ENCODE data around the gene AK1. TPM values are rescaled to one million over a fixed set of nuclear protein-coding genes. Genes with fewer than 3 reads are reported as not detected.
A peak's percentile ranks its signal among the peaks of the same experiment; 100 is the strongest.

The AK1 gene
- total and polyA plus RNA-seq, 2 experiments from 2014 or later = 16.2 to 35.5 TPM

- Histone ChIP-seq H3K79me2 (replicated peaks; ENCODE audit: insufficient read depth) (no peaks in the 10 kb centered on the region), H3F3A (replicated peaks; ENCODE audit: low read depth) (no peaks in the 10 kb centered on the region), H3K9me2 (ENCODE audit: insufficient read depth) (no peaks in the 10 kb centered on the region), H3K4me3 (no peak overlapping the region), H3K36me3 (ENCODE audit: insufficient read depth) (no peaks in the 10 kb centered on the region), H3K27ac (ENCODE audit: low read depth) (no peak overlapping the region), H3K4me2 (no peak overlapping the region), H4K20me1 (replicated peaks; ENCODE audit: insufficient read depth) (no peaks in the 10 kb centered on the region), H3K4me1 (ENCODE audit: insufficient read depth) (peaks cover 4% of the 10 kb centered on the region; the same call in 1 of the 2 replicates), H3K27me3 (ENCODE audit: insufficient read depth) (no peaks in the 10 kb centered on the region), H2AFZ (peak overlapping the region; percentile 90)
- Mint-ChIP-seq H3K27ac (no peak overlapping the region), H3K4me1 (peaks cover 7% of the 10 kb centered on the region), H3K27me3 (ENCODE audit: insufficient read depth, low read depth, poor library complexity) (peaks cover 7% of the 10 kb centered on the region), H3K9me3 (peaks cover 19% of the 10 kb centered on the region), H3K4me3 (peak overlapping the region; percentile 26; the same call in 1 of the 3 replicates), H3K36me3 (ENCODE audit: low read depth) (peaks cover 8% of the 10 kb centered on the region)
- ATAC-seq = no peak
- TF ChIP-seq POLR2AphosphoS5 (IDR thresholded peaks at IDR 0.05; ENCODE audit: low read depth) (no peak), JUNB (IDR thresholded peaks at IDR 0.05; ENCODE audit: unreplicated experiment) (no peak), CREB1 (CRISPR knock-in tag; IDR thresholded peaks at IDR 0.05; ENCODE audit: low read depth) (no peak), ZNF114 (CRISPR knock-in tag; IDR thresholded peaks at IDR 0.05) (no peak), ZNF331 (CRISPR knock-in tag; IDR thresholded peaks at IDR 0.05; ENCODE audit: low read depth) (no peak), REST (IDR thresholded peaks at IDR 0.05; ENCODE audit: unreplicated experiment) (no peak), EZH2phosphoT487 (IDR thresholded peaks at IDR 0.05; ENCODE audit: unreplicated experiment) (no peak), EZH2 (IDR thresholded peaks at IDR 0.05; ENCODE audit: low read depth, unreplicated experiment) (no peak), NANOG (IDR thresholded peaks at IDR 0.05; ENCODE audit: borderline replicate concordance) (no peak)
- TF ChIP-seq, protein P1, sequence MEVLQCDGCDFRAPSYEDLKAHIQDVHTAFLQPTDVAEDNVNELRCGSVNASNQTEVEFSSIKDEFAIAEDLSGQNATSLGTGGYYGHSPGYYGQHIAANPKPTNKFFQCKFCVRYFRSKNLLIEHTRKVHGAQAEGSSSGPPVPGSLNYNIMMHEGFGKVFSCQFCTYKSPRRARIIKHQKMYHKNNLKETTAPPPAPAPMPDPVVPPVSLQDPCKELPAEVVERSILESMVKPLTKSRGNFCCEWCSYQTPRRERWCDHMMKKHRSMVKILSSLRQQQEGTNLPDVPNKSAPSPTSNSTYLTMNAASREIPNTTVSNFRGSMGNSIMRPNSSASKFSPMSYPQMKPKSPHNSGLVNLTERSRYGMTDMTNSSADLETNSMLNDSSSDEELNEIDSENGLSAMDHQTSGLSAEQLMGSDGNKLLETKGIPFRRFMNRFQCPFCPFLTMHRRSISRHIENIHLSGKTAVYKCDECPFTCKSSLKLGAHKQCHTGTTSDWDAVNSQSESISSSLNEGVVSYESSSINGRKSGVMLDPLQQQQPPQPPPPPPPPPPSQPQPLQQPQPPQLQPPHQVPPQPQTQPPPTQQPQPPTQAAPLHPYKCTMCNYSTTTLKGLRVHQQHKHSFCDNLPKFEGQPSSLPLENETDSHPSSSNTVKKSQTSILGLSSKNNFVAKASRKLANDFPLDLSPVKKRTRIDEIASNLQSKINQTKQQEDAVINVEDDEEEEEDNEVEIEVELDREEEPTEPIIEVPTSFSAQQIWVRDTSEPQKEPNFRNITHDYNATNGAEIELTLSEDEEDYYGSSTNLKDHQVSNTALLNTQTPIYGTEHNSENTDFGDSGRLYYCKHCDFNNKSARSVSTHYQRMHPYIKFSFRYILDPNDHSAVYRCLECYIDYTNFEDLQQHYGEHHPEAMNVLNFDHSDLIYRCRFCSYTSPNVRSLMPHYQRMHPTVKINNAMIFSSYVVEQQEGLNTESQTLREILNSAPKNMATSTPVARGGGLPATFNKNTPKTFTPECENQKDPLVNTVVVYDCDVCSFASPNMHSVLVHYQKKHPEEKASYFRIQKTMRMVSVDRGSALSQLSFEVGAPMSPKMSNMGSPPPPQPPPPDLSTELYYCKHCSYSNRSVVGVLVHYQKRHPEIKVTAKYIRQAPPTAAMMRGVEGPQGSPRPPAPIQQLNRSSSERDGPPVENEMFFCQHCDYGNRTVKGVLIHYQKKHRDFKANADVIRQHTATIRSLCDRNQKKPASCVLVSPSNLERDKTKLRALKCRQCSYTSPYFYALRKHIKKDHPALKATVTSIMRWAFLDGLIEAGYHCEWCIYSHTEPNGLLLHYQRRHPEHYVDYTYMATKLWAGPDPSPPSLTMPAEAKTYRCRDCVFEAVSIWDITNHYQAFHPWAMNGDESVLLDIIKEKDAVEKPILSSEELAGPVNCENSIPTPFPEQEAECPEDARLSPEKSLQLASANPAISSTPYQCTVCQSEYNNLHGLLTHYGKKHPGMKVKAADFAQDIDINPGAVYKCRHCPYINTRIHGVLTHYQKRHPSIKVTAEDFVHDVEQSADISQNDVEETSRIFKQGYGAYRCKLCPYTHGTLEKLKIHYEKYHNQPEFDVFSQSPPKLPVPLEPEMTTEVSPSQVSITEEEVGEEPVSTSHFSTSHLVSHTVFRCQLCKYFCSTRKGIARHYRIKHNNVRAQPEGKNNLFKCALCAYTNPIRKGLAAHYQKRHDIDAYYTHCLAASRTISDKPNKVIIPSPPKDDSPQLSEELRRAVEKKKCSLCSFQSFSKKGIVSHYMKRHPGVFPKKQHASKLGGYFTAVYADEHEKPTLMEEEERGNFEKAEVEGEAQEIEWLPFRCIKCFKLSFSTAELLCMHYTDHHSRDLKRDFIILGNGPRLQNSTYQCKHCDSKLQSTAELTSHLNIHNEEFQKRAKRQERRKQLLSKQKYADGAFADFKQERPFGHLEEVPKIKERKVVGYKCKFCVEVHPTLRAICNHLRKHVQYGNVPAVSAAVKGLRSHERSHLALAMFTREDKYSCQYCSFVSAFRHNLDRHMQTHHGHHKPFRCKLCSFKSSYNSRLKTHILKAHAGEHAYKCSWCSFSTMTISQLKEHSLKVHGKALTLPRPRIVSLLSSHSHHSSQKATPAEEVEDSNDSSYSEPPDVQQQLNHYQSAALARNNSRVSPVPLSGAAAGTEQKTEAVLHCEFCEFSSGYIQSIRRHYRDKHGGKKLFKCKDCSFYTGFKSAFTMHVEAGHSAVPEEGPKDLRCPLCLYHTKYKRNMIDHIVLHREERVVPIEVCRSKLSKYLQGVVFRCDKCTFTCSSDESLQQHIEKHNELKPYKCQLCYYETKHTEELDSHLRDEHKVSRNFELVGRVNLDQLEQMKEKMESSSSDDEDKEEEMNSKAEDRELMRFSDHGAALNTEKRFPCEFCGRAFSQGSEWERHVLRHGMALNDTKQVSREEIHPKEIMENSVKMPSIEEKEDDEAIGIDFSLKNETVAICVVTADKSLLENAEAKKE (CRISPR knock-in tag; IDR thresholded peaks at IDR 0.05) = no peak
- DNase-seq (ENCODE audit: low spot score) = no peak
Measured at GRCh38 chr9:127853312-127854183, 23.9 kb downstream of the AK1 start.

All from GM23338 (cell line).